Measurements from ENCODE around the gene HDAC4.

The HDAC4 gene

DNA sequence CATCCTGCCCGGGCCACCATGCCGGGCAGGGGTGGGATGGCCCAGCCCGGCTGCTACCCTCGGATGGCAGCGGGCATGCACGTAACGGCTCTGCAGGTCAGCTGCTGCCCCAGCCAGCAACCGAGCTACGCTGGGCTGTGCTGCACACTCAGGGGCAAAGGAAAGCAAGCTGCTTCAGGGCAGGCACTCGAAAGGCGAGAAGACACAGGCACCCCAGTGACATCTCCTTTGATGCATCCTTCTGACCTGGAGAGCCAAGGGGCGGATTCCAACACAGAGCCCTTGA is 8.8 kb downstream of the HDAC4 start:
- Histone ChIP-seq H3K36me3 (ENCODE audit: insufficient read depth, low read length) (no peaks in the 10 kb centered on the region), H3K4me2 (ENCODE audit: low read depth, low read length, poor library complexity, severe bottlenecking) (no peak overlapping the region), H3K4me3 (ENCODE audit: low read length, poor library complexity, severe bottlenecking) (no peak overlapping the region), H3F3A (ENCODE audit: low read depth) (no peaks in the 10 kb centered on the region), H3K9me2 (replicated peaks; ENCODE audit: low read depth, low read length) (no peaks in the 10 kb centered on the region), H2AFZ (ENCODE audit: low read length) (no peak overlapping the region), H3K9ac (ENCODE audit: low read depth, low read length, poor library complexity, severe bottlenecking) (no peak overlapping the region), H3K4me1 (ENCODE audit: insufficient read depth, low read length, poor library complexity, severe bottlenecking) (peaks cover 6% of the 10 kb centered on the region), H4K20me1 (ENCODE audit: insufficient read depth, low read length, poor library complexity, severe bottlenecking) (peaks cover 7% of the 10 kb centered on the region), H3K27me3 (ENCODE audit: insufficient read depth, low read length, poor library complexity, severe bottlenecking) (no peaks in the 10 kb centered on the region), H3K9me3 (ENCODE audit: insufficient read depth, low read depth, low read length) (no peaks in the 10 kb centered on the region), H3K79me2 (ENCODE audit: insufficient read depth, low read length) (peaks cover 44% of the 10 kb centered on the region)
- TF ChIP-seq EZH2phosphoT487 (IDR thresholded peaks at IDR 0.05; ENCODE audit: borderline replicate concordance) = no peak

DNA sequence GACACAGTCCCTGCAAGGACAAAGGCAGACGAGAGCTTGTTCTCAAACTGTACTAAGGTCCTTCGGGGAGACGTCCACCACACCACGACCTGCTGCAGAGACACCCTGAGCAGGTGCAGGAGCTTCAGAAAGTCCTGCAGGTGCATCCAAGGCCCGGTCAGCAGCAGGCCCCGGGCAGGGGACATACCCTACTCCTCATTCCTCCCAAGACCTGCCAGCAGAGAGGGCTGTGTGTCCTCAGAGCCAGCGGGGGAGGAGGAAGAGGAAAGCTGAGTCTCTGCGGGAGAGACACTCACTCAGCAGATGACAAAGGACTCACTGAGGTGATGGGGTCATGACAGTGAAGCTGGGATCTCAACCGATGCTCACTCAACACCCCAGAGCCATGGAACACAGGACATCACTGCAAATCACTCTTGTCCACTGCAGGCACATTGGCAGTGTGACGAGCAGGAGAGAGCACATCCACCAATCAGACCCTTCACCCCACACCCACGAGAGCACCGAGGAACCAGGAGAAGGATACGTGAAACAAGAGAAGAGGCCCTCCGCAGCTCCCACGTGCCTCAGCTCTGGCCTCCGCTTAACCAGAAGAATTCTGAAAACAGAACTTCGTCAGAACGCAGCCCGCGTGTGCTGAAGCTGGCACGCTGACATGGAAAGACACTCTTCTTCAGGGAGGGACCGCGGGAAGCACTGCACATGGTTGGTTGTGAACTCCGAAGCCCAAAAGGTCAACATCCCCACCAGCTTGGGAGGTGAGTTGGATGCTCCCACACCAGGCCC is 9.3 kb downstream of the HDAC4 start:
- Histone ChIP-seq H3K9me2 (replicated peaks; ENCODE audit: low read depth, low read length) (no peaks in the 10 kb centered on the region), H3K4me2 (ENCODE audit: low read depth, low read length, poor library complexity, severe bottlenecking) (no peak overlapping the region), H4K20me1 (ENCODE audit: insufficient read depth, low read length, poor library complexity, severe bottlenecking) (peaks cover 3% of the 10 kb centered on the region), H3K9ac (ENCODE audit: low read depth, low read length, poor library complexity, severe bottlenecking) (no peak overlapping the region), H3K79me2 (ENCODE audit: insufficient read depth, low read length) (peaks cover 40% of the 10 kb centered on the region), H3K4me3 (ENCODE audit: low read length, poor library complexity, severe bottlenecking) (no peak overlapping the region), H2AFZ (ENCODE audit: low read length) (no peak overlapping the region), H3K36me3 (ENCODE audit: insufficient read depth, low read length) (no peaks in the 10 kb centered on the region), H3K27me3 (ENCODE audit: insufficient read depth, low read length, poor library complexity, severe bottlenecking) (no peaks in the 10 kb centered on the region), H3K9me3 (ENCODE audit: insufficient read depth, low read depth, low read length) (no peaks in the 10 kb centered on the region), H3K4me1 (ENCODE audit: insufficient read depth, low read length, poor library complexity, severe bottlenecking) (peaks cover 6% of the 10 kb centered on the region), H3F3A (ENCODE audit: low read depth) (no peaks in the 10 kb centered on the region)
- TF ChIP-seq, protein P1, sequence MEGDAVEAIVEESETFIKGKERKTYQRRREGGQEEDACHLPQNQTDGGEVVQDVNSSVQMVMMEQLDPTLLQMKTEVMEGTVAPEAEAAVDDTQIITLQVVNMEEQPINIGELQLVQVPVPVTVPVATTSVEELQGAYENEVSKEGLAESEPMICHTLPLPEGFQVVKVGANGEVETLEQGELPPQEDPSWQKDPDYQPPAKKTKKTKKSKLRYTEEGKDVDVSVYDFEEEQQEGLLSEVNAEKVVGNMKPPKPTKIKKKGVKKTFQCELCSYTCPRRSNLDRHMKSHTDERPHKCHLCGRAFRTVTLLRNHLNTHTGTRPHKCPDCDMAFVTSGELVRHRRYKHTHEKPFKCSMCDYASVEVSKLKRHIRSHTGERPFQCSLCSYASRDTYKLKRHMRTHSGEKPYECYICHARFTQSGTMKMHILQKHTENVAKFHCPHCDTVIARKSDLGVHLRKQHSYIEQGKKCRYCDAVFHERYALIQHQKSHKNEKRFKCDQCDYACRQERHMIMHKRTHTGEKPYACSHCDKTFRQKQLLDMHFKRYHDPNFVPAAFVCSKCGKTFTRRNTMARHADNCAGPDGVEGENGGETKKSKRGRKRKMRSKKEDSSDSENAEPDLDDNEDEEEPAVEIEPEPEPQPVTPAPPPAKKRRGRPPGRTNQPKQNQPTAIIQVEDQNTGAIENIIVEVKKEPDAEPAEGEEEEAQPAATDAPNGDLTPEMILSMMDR (conservative IDR thresholded peaks at IDR 0.05; ENCODE audit: low read length) = no peak
- no peak for TF ChIP-seq EZH2phosphoT487 (IDR thresholded peaks at IDR 0.05; ENCODE audit: borderline replicate concordance)

DNA sequence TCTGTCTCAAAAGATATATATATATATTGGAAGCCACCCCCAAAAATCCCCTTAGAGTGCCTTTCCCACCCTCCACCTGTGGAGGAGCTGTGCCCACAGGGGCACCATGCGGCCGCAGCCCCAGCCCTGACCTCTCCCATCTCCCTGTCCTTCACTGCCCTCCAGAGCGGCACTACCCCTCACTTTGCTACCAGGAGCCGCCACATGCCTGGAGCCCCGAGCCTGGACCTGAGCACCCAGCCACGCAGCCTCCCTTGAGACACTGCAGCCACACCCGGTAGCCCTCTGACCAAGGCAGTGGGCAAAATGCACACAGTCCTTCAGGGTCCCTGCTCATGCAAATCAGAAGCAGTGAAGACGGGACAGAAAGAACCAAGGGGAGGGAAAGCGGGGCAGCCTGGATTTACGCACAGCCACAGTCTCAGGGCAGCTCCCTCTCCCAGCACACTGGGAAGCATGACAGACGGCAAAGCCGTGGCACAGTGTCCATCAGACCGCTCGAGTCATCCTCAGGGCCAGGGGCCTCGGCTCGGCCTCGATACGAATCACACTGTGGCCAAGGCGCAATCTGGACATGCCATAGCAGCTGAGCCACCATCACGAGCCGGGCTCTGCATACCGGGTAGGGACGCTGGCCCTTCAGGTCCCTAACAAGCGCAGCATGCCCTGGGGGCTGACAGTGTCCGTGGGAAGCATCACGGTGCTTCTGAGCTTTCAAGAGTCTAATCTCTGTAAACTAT is 10.1 kb downstream of the HDAC4 start:
- H3K9ac ChIP-seq (ENCODE audit: low read depth, low read length, poor library complexity, severe bottlenecking) = no peak overlapping the region
- H3F3A ChIP-seq (ENCODE audit: low read depth) = no peaks in the 10 kb centered on the region
- H3K79me2 ChIP-seq (ENCODE audit: insufficient read depth, low read length) = peaks cover 38% of the 10 kb centered on the region
- no peaks in the 10 kb centered on the region for H3K9me2 ChIP-seq (replicated peaks; ENCODE audit: low read depth, low read length)
- H3K4me2 ChIP-seq (ENCODE audit: low read depth, low read length, poor library complexity, severe bottlenecking) = no peak overlapping the region
- no peaks in the 10 kb centered on the region for H4K20me1 ChIP-seq (ENCODE audit: insufficient read depth, low read length, poor library complexity, severe bottlenecking)
- H3K27me3 ChIP-seq (ENCODE audit: insufficient read depth, low read length, poor library complexity, severe bottlenecking) = no peaks in the 10 kb centered on the region
- no peaks in the 10 kb centered on the region for H3K9me3 ChIP-seq (ENCODE audit: insufficient read depth, low read depth, low read length)
- no peak overlapping the region for H3K4me3 ChIP-seq (ENCODE audit: low read length, poor library complexity, severe bottlenecking)
- H2AFZ ChIP-seq (ENCODE audit: low read length) = no peak overlapping the region
- H3K36me3 ChIP-seq (ENCODE audit: insufficient read depth, low read length) = no peaks in the 10 kb centered on the region
- peaks cover 6% of the 10 kb centered on the region for H3K4me1 ChIP-seq (ENCODE audit: insufficient read depth, low read length, poor library complexity, severe bottlenecking)
- TF ChIP-seq EZH2phosphoT487 (IDR thresholded peaks at IDR 0.05; ENCODE audit: borderline replicate concordance) = no peak
- TF ChIP-seq, protein P1 (conservative IDR thresholded peaks at IDR 0.05; ENCODE audit: low read length) = no peak

Measured in Loucy (cell line).